ENCODE measurements around the gene ANKS1B.
"Not testable (repeated sequence)": the region's sequence is repeated elsewhere in the genome, so short reads cannot be mapped to it uniquely, and the experiment has no call there.

ANKS1B gene

GRCh38 chr12:99372257-99372920, 612.3 kb downstream of the ANKS1B start:
- no peak for DNase-seq (ENCODE audit: low spot score)

- no peak for DNase-seq (ENCODE audit: low spot score)
These were observed 614.2 kb downstream of the ANKS1B start for GRCh38 chr12:99370421-99371138.

DNA sequence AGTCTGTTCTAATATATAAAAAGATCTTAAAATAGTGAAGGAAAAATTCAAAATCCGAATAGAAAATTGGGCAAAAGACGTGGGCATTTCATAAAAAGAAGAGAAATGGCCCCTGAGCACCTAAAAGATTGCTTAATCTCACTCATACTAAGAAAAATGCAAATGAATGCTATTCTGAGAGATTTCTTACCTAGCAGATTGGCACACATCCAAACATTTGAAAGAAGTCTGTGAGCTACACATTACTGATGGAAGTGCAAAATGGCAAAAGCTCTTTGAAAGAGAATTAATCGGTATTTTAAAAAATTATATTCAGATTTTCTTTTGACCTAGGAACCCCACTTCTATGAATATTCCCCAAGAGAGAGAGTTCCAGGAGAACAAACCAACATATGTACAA, 617.6 kb downstream of the ANKS1B start:
- DNase-seq (ENCODE audit: low spot score): no peak

DNA sequence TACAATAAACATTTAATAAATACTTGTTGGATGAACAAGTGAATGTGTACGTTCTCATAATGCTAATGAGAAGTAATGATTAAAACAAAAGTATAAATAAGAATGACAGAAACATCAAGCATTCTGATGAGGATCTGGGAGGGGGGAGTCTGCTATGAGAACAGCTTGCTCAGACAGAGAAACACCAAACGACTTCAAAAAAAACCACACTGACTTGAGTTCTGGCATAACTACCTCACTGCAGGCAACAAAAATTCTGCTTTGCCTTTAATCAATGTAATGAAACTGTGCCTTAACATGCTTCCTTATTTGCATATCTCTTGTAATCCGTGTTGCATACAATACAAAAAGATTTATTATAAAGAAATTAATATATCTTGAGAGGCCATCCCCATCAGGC, 632.5 kb downstream of the ANKS1B start:
- no peak for DNase-seq (ENCODE audit: low spot score)

- DNase-seq (ENCODE audit: low spot score): no peak
These were observed 640.8 kb downstream of the ANKS1B start for GRCh38 chr12:99343960-99344359.

- DNase-seq (ENCODE audit: low spot score): no peak
These were observed 645.1 kb downstream of the ANKS1B start for GRCh38 chr12:99339663-99340062.

- DNase-seq (ENCODE audit: low spot score): no peak
These were observed 650.3 kb downstream of the ANKS1B start for GRCh38 chr12:99334285-99335056.

DNA sequence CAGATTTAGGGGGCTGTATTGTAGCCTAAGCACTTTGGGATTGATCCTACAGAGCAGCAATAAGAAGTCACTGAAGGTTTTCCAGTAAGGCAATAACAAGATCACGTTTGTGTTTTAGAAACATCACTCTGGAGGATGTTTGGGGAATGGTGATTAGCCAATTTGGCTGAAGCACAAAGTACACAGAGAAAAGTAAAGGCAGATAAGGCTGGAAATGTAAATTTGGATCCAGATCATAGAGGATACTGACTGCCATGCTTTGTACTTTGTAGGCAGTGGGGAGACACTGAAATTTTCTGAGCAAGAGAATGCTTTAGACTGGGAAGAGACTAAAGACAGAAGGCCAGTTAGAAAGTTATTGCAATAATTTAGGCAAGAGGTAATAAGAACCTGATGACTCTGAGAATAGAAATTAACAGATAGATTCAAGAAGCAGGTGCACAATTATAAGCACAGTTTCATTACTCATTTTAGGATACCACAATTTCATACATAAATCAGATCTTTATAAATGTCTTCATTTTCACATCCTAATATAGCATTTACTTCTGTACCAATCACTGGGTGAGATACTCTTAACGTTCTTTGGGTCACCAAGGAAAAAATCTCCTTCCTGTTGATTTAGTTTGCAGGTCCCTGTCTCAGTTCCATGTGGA, 651.7 kb downstream of the ANKS1B start:
- no peak for DNase-seq (ENCODE audit: low spot score)

- no peak for DNase-seq (ENCODE audit: low spot score)
These were observed 654.5 kb downstream of the ANKS1B start for GRCh38 chr12:99330216-99330615.

DNA sequence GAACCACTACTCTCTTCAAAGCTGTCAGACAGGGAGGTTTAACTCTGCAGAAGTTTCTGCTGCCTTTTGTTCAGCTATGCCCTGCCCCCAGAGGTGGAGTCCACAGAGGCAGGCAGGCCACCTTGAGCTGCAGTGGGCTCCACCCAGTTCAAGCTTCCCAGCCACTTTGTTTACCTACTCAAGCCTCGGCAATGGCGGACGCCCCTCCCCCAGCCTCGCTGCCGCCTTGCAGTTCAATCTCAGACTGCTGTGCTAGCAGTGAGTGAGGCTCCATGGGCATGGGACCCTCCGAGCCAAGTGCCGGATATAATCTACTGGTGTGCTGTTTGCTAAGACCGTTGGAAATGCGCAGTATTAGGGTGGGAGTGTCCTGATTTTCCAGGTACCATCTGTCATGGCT, 663.5 kb downstream of the ANKS1B start:
- DNase-seq (ENCODE audit: low spot score): not testable (repeated sequence)

DNA sequence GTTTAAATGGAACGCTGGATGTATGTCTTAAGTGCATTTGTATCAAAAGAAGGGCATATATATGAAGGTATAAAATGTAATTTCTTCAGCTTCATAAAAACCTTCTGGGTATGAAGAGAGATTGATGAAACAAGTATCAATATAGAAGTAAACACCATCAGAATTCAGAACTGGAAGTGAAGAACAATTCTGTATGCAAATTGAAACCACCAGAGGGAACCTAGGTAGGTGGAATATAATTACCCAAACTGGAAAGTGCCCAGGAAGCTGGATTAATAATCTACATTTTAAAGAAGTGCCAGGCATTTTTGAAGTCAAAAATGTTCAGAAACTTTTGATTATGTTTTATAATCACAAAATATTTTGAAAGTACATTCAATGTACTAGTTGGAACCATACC, 673.4 kb downstream of the ANKS1B start:
- no peak for DNase-seq (ENCODE audit: low spot score)

GRCh38 chr12:99309812-99310211, 674.9 kb downstream of the ANKS1B start:
- DNase-seq (ENCODE audit: low spot score): no peak

- no peak for DNase-seq (ENCODE audit: low spot score)
These were observed 681.9 kb downstream of the ANKS1B start for GRCh38 chr12:99302874-99303273.

- no peak for DNase-seq (ENCODE audit: low spot score)
These were observed 697.6 kb downstream of the ANKS1B start for GRCh38 chr12:99287136-99287535.

DNA sequence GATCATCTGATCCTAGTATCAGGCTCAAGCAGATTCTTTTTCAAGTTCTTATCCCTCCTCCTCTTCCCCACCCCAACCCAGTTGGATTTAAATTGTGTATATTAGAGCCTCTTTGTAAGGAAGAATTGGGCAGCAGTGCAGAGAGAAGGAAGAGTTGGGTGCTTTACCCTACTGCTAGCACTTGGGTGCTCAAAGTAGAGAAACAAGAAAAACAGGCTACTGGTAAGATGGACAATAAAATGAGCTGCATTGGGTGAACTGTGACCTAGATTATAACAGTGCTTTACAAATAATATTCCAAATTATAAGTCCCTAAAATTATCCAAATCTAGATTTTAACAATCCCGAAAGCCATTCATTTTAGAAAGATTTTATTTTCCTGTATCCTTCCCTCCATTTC, 700.6 kb downstream of the ANKS1B start:
- no peak for DNase-seq (ENCODE audit: low spot score)

DNA sequence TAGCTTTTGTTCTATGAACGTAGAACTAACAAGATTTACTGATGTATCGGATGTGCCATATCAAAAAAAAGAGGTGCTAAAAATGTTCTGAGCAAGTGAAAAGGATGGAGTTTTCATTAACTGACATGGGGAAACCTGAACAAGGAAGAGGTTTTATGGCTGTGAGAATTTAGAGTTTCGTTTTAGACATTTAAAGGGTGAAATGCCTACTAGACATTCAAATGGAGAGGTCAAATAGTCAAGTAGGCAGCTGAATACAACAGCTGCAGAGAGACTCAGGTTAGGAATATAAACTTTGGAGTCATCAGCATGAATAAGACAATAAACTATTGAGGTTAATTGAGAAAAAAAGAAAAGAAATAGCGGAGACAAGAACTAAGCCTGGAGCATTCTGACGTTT, 702.1 kb downstream of the ANKS1B start:
- DNase-seq (ENCODE audit: low spot score): no peak

DNA sequence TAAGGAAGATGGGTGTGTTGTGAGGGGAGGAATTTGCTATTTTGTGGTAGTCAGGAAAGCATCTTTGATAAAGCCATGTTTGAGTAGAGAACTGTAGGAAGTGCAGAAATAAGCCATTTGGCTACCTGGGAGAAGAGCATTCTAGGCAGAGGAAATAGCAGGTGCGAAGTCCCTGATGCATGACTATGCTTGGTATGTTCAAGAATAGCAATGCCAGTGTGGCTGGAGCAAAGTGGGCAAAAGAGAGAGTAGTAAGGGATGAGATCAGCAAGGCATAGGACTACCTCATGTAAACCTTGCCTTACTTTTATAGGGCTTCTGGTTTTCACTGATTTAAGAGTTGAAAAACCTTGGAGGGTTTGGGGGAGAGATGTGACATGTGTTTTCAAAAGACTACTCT, 702.6 kb downstream of the ANKS1B start:
- no peak for DNase-seq (ENCODE audit: low spot score)

- DNase-seq (ENCODE audit: low spot score): no peak
These were observed 703.5 kb downstream of the ANKS1B start for GRCh38 chr12:99281277-99281676.

DNA sequence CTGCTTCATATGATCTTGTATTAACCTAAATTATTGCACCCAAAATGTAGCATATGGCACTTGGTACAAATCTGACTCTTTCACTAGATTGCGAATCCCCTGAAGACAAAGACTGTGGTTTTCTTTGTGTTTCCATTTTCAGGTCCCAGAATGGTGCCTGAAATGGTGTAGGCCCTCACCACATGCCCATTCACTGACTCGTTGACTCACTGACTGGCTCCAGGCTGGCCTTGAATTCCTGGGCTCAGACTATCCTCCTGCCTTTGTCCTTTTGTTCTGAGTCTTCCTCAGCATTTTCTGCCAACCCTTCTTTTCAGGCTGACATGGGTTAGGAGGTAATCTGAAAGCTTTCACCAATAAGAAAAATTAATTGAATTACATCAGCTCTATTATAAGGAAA, 705.8 kb downstream of the ANKS1B start:
- no peak for DNase-seq (ENCODE audit: low spot score)

GRCh38 chr12:99277591-99278379, 707.0 kb downstream of the ANKS1B start:
- DNase-seq (ENCODE audit: low spot score): no peak

DNA sequence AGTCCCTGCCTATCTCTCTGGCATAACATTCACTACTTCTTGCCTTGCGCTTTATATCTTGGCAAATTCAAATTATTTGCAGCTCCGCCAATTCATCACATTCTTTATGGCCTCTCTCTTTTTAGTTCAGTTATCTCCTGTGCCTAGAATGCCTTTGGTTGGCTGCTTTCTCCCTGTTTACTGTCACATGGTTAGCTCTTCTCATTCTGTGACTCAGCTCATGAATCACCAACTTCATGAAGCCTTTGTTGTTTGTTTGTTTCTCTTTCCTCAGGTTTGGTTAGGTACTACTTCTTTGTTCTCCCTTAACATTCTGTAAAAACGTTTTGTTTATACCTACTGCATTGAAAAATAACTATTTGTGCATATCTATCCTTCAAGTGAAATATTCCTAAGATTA, 713.7 kb downstream of the ANKS1B start:
- DNase-seq (ENCODE audit: low spot score): no peak

- DNase-seq (ENCODE audit: low spot score): no peak
These were observed 717.7 kb downstream of the ANKS1B start for GRCh38 chr12:99267038-99267437.
